Activated T-cell treated with anti-CD3 and anti-CD28 coated beads for 48 hours (primary cell): ENCODE data around the gene MVP.

Source experiments
- DNase-seq: peaks from one replicate; pipeline ENCODE4 v3.0.0-alpha.2; 2020; ENCODE audit warnings: low read depth

Gene MVP

GRCh38 chr16:29804455-29805231 is 15.6 kb upstream of the MVP start:
- no peak for DNase-seq

GRCh38 chr16:29805232-29806098 is 14.8 kb upstream of the MVP start:
- peak; percentile 98 for DNase-seq

GRCh38 chr16:29806099-29806579 is 14.1 kb upstream of the MVP start, which contains the start of gene MAZ:
Gene MAZ, plus strand, starts transcription at chr16:29806529. Its CDS starts 173 bp downstream, at chr16:29806702.
- DNase-seq: peak; percentile 75

- DNase-seq: peak; percentile 69
Measured at GRCh38 chr16:29806641-29807425, 13.4 kb upstream of the MVP start.

- peak; percentile 85 for DNase-seq
Measured at GRCh38 chr16:29807426-29808218, 12.6 kb upstream of the MVP start.

- no peak for DNase-seq
Measured at GRCh38 chr16:29808219-29808900, 11.9 kb upstream of the MVP start.

GRCh38 chr16:29809031-29809747 is 11.1 kb upstream of the MVP start:
- no peak for DNase-seq

- no peak for DNase-seq
Measured at GRCh38 chr16:29809850-29810698, 10.2 kb upstream of the MVP start.

GRCh38 chr16:29810699-29811169 is 9.5 kb upstream of the MVP start:
- no peak for DNase-seq

GRCh38 chr16:29811170-29811895 is 8.9 kb upstream of the MVP start:
- peak; percentile 77 for DNase-seq

GRCh38 chr16:29811896-29812665 is 8.2 kb upstream of the MVP start, which contains the start of gene PRRT2:
Gene PRRT2, plus strand, starts transcription at chr16:29812193. Its CDS starts 862 bp downstream, at chr16:29813055.
- peak; percentile 56 for DNase-seq

- no peak for DNase-seq
Measured at GRCh38 chr16:29812754-29813643, 7.3 kb upstream of the MVP start.

- no peak for DNase-seq
Measured at GRCh38 chr16:29813644-29814562, 6.4 kb upstream of the MVP start.

- no peak for DNase-seq
Measured at GRCh38 chr16:29814592-29814991, 5.7 kb upstream of the MVP start.
